NB4 (cell line): ENCODE data around the gene STK38L.

ENCODE experiments used
- DNase-seq: peaks from one replicate; pipeline ENCODE4 v3.0.0; 2010; ENCODE audit warnings: low read depth
- H3K4me3 ChIP-seq: one replicate; pipeline ENCODE4 v1.5.1; 2011; ENCODE audit warnings: mild to moderate bottlenecking, low read depth, low read length, moderate library complexity
- MAX ChIP-seq: IDR thresholded peaks from 2 replicates; pipeline ENCODE4 v1.6.1; 2011; ENCODE audit warnings: low read depth, low read length
- MYC ChIP-seq: IDR thresholded peaks from 2 replicates; pipeline ENCODE4 v1.6.1; 2011; ENCODE audit warnings: low read depth, low read length
- POLR2A ChIP-seq: IDR thresholded peaks from 2 replicates; pipeline ENCODE4 v1.6.1; 2011; ENCODE audit warnings: mild to moderate bottlenecking; ENCODE audit not compliant: insufficient read length; ENCODE audit errors: extremely low read depth
- TF ChIP-seq, protein P1 (sequence below): IDR thresholded peaks from one replicate; pipeline ENCODE4 v1.5.1; 2012; ENCODE audit warnings: low read depth, low read length

The STK38L gene

DNA sequence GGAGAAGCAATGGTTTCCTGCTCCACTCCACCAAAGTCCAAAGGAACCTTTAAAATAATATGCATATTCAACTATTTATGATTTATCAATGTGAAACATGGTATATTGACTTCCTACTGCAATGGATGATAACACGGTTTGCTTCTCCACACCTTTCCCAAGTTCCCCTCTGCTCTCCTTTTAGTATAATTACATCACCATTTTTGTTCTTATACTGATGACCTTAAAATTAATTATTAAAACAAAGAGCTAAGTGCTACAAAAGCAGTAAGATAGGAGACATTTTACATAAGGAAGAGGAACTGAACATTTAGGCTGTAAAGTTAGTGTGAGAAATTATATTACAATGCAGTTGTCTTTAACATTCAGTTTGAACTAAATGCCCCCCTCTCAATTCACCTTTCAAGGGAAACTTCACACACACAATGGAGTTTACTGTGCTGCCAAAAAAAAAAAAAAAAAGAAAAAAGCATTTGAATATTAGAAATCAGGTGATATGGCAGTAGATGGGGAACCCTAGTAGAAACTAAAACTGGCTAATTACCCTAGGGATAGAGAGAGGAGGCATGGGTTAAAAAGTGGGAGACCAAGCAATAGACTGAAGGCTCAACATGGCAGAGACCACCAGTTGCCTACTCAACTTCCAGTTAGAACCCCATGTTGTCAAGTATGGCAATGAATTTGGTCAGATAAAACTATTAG is 37.1 kb upstream of the STK38L start:
- no peak for DNase-seq
- H3K4me3 ChIP-seq = no peak overlapping the region
- TF ChIP-seq MYC (no peak), MAX (no peak), POLR2A (no peak)
- TF ChIP-seq, protein P1, sequence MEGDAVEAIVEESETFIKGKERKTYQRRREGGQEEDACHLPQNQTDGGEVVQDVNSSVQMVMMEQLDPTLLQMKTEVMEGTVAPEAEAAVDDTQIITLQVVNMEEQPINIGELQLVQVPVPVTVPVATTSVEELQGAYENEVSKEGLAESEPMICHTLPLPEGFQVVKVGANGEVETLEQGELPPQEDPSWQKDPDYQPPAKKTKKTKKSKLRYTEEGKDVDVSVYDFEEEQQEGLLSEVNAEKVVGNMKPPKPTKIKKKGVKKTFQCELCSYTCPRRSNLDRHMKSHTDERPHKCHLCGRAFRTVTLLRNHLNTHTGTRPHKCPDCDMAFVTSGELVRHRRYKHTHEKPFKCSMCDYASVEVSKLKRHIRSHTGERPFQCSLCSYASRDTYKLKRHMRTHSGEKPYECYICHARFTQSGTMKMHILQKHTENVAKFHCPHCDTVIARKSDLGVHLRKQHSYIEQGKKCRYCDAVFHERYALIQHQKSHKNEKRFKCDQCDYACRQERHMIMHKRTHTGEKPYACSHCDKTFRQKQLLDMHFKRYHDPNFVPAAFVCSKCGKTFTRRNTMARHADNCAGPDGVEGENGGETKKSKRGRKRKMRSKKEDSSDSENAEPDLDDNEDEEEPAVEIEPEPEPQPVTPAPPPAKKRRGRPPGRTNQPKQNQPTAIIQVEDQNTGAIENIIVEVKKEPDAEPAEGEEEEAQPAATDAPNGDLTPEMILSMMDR = no peak

DNA sequence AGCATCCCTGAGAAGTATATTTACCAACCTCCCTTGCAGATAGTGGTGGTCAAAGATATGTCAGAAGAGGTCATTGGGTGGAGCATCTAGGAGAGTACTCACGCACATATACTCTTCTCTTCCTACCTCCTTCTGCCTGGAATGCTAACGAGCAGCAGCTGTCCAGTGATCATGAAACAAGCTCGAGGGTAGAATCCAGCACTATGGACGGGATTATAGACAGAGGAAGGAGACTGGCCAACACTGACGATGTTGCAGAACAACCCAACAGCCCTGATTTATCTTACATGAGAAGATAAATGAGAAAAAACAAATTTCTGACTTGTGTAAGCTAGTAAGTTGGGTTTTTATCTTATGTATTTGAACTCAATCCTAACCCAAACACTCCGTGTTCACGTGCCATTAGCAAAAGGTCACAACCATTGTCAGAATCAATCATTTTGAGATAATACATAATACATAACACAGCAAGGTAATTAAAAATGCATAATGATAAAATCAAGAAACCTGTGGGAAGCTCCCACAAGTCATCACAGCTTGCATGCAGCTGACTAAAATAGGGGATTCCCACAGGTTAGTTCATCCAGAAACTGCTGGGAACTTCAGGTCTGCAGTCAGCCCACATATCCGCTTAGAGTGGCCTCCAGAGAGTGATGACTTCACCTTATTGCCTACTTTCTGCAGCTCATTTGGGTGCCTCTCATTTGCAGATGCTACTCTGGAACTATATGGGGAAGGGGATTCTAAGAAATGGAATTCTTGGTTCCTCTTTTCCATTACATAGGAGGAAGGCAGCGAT is 36.3 kb upstream of the STK38L start:
- no peak for TF ChIP-seq MAX
- TF ChIP-seq MYC = no peak
- no peak for TF ChIP-seq POLR2A
- TF ChIP-seq, protein P1 = no peak
- no peak overlapping the region for H3K4me3 ChIP-seq
- DNase-seq = no peak

GRCh38 chr12:27208414-27208750 is 35.7 kb upstream of the STK38L start:
- H3K4me3 ChIP-seq = no peak overlapping the region
- TF ChIP-seq MYC = no peak
- no peak for TF ChIP-seq MAX
- no peak for TF ChIP-seq POLR2A
- TF ChIP-seq, protein P1 = no peak

DNA sequence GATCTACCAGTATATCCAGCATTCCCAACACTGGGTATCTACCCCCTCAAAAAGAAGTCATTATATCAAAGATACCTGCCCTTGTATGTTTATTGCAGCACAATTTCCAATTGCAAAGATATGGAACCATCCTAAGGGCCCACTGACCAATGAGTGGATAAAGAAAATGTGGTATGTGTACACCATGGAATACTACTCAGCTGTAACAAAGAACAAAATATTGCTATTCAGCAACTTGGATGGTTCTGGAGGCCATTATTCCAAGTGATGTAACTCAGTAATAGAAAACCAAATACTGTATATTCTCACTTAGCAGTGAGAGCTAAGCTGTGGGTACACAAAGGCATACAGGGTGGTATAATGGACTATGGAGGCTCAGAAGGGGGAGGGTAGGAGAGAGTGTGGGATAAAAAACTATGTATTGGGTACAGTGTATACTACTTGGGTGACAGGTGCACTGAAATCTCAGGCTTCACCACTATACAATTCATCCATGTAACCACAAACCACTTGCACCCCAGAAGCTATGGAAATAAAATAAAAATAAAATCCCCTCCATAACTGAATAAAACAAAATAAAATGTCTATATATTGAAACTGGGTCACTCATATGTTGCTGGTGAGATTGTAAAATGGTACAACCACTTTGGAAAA is 34.7 kb upstream of the STK38L start:
- H3K4me3 ChIP-seq = no peak overlapping the region
- DNase-seq = no peak
- no peak for TF ChIP-seq MYC
- no peak for TF ChIP-seq MAX
- no peak for TF ChIP-seq POLR2A
- TF ChIP-seq, protein P1 = no peak

More at GRCh38 chr12:27208414-27208750, 35.7 kb upstream of the STK38L start:
- DNase-seq = no peak

DNA sequence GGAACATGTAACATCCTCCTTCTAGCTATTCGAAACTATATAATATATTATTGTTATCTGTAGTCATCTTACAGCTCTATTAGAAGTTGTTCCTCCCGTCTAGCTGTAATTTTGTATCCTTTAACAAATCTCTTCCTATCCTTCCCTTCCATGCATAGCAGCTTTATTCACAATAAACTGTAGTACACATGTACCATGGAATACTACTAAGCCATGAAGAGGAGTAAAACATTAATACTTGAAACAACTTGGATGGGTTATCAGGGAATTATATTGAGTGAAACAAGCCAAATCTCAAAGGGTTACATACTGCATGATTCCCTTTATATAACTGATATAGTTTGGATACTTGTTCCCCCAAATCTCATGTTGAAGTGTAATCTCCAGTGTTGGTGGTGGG is 33.9 kb upstream of the STK38L start:
- TF ChIP-seq, protein P1 = no peak
- TF ChIP-seq POLR2A (no peak), MAX (no peak), MYC (no peak)
- DNase-seq = no peak
- H3K4me3 ChIP-seq = no peak overlapping the region
